Calu3 (cell line): ENCODE measurements around the gene B4GALNT3. TPM values are rescaled to one million over a fixed set of nuclear protein-coding genes. Genes with fewer than 3 reads are reported as not detected.

ENCODE experiments used
- BruUV-seq: library from RNA; stranded (reverse); fragments of 400-500 nt; replicated peaks from 2 replicates; lab custom pipeline; 2021; lab: Mats Ljungman, UMichigan
- CTCF ChIA-PET: fragments of 300-600 bp; sonication (Branson Sonifier 250); formaldehyde crosslinking; loops from one replicate; lab custom pipeline; 2022; ENCODE audit warnings: antibody characterized with exemption; lab: Charles Lee
- DNase-seq: peaks from one replicate; pipeline ENCODE4 v3.0.0; 2022
- H3K27ac Mint-ChIP-seq: one replicate; pipeline ENCODE4 v1.8.0; 2022; ENCODE audit warnings: mixed read lengths; ENCODE audit not compliant: unreplicated experiment
- H3K27me3 Mint-ChIP-seq: one replicate; pipeline ENCODE4 v1.8.0; 2022; ENCODE audit warnings: mixed read lengths; ENCODE audit not compliant: unreplicated experiment
- H3K36me3 Mint-ChIP-seq: one replicate; pipeline ENCODE4 v1.8.0; 2022; ENCODE audit warnings: mild to moderate bottlenecking, moderate library complexity, mixed read lengths; ENCODE audit not compliant: insufficient read depth, unreplicated experiment
- H3K4me1 Mint-ChIP-seq: one replicate; pipeline ENCODE4 v1.8.0; 2022; ENCODE audit warnings: mild to moderate bottlenecking, low read depth, mixed read lengths; ENCODE audit not compliant: unreplicated experiment
- H3K4me3 Mint-ChIP-seq: one replicate; pipeline ENCODE4 v1.8.0; 2022; ENCODE audit warnings: mild to moderate bottlenecking, low read depth, moderate library complexity, mixed read lengths; ENCODE audit not compliant: unreplicated experiment
- H3K9me3 Mint-ChIP-seq: one replicate; pipeline ENCODE4 v1.8.0; 2022; ENCODE audit warnings: low read depth, mixed read lengths; ENCODE audit not compliant: unreplicated experiment
- CTCF ChIP-seq: fragments of 200-600 bp; IDR thresholded peaks from one replicate; pipeline ENCODE4 v1.8.0; 2022; ENCODE audit warnings: antibody characterized with exemption; ENCODE audit not compliant: unreplicated experiment
- intact Hi-C: fragments of 100-400 bp; cut with micrococcal nuclease; formaldehyde crosslinking; loops from one replicate; pipeline ENCODE4 v1.10.0; 2022; ENCODE audit not compliant: unreplicated experiment
- total RNA-seq: library from RNA; stranded (reverse); gene quantifications from 2 replicates; pipeline ENCODE4 v1.2.3, GENCODE V29; 2022

The B4GALNT3 gene
- total RNA-seq, 1 experiment from 2014 or later = 19.3 TPM

- intact Hi-C loops = no loop called here
- Mint-ChIP-seq H3K4me1 (peaks cover 13% of the 10 kb centered on the region), H3K9me3 (peaks cover 8% of the 10 kb centered on the region), H3K27me3 (no peaks in the 10 kb centered on the region), H3K27ac (no peak overlapping the region), H3K4me3 (no peak overlapping the region), H3K36me3 (peaks cover 17% of the 10 kb centered on the region)
- no peak for DNase-seq
- CTCF ChIA-PET = no interaction called here
- TF ChIP-seq CTCF = no peak
- BruUV-seq = no TSS peak
Observed at GRCh38 chr12:534216-534615, 74.5 kb downstream of the B4GALNT3 start.

GRCh38 chr12:535396-535795, 75.7 kb downstream of the B4GALNT3 start:
- Mint-ChIP-seq H3K9me3 (peaks cover 7% of the 10 kb centered on the region), H3K27me3 (no peaks in the 10 kb centered on the region), H3K27ac (peak overlapping the region; percentile 4), H3K36me3 (peaks cover 22% of the 10 kb centered on the region), H3K4me3 (no peak overlapping the region), H3K4me1 (peaks cover 23% of the 10 kb centered on the region)
- BruUV-seq = no TSS peak
- intact Hi-C loops = loop anchor here (5.0 kb wide), 1 partner anchor 33 kb away; no protein-coding TSS in a partner anchor
- CTCF ChIA-PET = no interaction called here
- no peak for TF ChIP-seq CTCF
- DNase-seq = no peak

GRCh38 chr12:536751-537245, 77.1 kb downstream of the B4GALNT3 start:
- CTCF ChIA-PET = interaction anchor here (1.1 to 2.2 kb wide), 2 partner anchors 41 to 49 kb away, joined by 3 to 7 read pairs; no protein-coding TSS in a partner anchor
- peaks cover 22% of the 10 kb centered on the region for H3K36me3 Mint-ChIP-seq
- BruUV-seq = no TSS peak
- H3K27ac Mint-ChIP-seq = no peak overlapping the region
- H3K4me3 Mint-ChIP-seq = no peak overlapping the region
- H3K9me3 Mint-ChIP-seq = peaks cover 2% of the 10 kb centered on the region
- H3K4me1 Mint-ChIP-seq = peaks cover 30% of the 10 kb centered on the region
- intact Hi-C loops = loop anchor here (5.0 kb wide), 1 partner anchor 34 kb away; no protein-coding TSS in a partner anchor
- no peaks in the 10 kb centered on the region for H3K27me3 Mint-ChIP-seq
- no peak for TF ChIP-seq CTCF
- no peak for DNase-seq

- intact Hi-C loops = loop anchor here (2.0 to 5.0 kb wide), 3 partner anchors 27 to 75 kb away; no protein-coding TSS in a partner anchor
- peak; percentile 79 for DNase-seq
- BruUV-seq = no TSS peak
- TF ChIP-seq CTCF = no peak
- peak overlapping the region; percentile 95 for H3K27ac Mint-ChIP-seq
- peaks cover 36% of the 10 kb centered on the region for H3K4me1 Mint-ChIP-seq
- H3K4me3 Mint-ChIP-seq = no peak overlapping the region
- CTCF ChIA-PET = interaction anchor here (0.6 to 2.7 kb wide), 8 partner anchors 18 to 393 kb away, joined by 3 to 37 read pairs (median 4); no protein-coding TSS in a partner anchor
- H3K36me3 Mint-ChIP-seq = peaks cover 22% of the 10 kb centered on the region
- no peaks in the 10 kb centered on the region for H3K9me3 Mint-ChIP-seq
- H3K27me3 Mint-ChIP-seq = no peaks in the 10 kb centered on the region
Observed at GRCh38 chr12:537772-538171, 78.0 kb downstream of the B4GALNT3 start.
